ENCODE results near the gene ARID5B.

ARID5B gene

DNA sequence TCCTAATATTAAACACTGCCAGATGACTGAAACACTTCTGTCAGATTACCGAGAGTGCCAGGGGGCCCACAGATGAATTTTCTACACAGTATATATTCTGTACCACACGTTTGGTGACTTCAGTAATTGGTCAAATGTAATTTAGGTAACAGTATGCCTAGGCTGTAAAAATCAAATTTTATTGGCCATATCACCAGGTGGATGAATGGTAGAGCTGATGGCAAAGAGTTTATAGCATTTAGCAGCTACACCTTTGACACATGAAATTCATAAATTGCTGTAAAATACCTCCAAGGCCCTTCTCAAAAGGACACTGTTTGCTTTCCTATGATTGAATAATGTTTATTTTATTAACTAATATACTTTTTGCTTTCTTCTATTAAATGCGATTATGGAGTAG is 101.3 kb downstream of the ARID5B start:
- CTCF ChIA-PET: interaction anchor here (1.6 kb wide), 1 partner anchor 10 kb away, joined by 3 read pairs; no protein-coding TSS in a partner anchor
- H3K4me1 ChIP-seq (ENCODE audit: control extremely low read depth in 1 of 4, control insufficient read depth in 4 of 4, insufficient read depth in 4 of 4, low read length in 3 of 4): peaks cover 0 to 2% (median 0%) of the 10 kb centered on the region in 4 experiments

DNA sequence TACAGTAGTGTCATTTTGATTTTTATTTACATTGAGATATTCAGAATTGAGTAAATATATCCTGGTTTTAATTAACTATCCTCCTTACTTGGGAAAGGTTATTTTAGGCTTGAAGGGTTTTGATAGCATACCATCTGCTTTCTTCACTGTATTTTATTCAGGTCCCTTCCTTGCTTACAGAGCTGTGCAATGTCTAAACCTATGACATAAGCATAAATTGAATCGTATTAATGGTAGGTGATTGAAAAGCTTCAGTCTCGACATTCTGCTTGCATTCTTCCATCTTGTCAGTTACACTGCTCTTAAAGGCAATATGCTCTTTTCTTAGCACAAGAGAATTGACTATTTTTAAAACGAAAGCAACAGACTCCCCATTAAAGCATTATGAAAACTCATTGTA is 102.5 kb downstream of the ARID5B start:
- peaks cover 8 to 23% (median 15%) of the 10 kb centered on the region in 4 experiments for H3K36me3 ChIP-seq (ENCODE audit: control insufficient read depth in 4 of 4, insufficient read depth in 4 of 4, low read length in 3 of 4)
- peaks cover 0 to 2% (median 0%) of the 10 kb centered on the region in 4 experiments for H3K4me1 ChIP-seq (ENCODE audit: control extremely low read depth in 1 of 4, control insufficient read depth in 4 of 4, insufficient read depth in 4 of 4, low read length in 3 of 4)
- H3K4me3 ChIP-seq (ENCODE audit: control insufficient read depth in 1 of 7, extremely low read depth in 1 of 7, insufficient read depth in 4 of 7, low read depth in 2 of 7, low read length in 6 of 7): no peak overlapping the region
- no peak overlapping the region for H3K27ac ChIP-seq (ENCODE audit: insufficient read depth in 1 of 2, low read depth in 1 of 2, low read length in 2 of 2, poor library complexity in 1 of 2, severe bottlenecking in 2 of 2)
- ChIA-PET CTCF (interaction anchor here (0.6 to 1.6 kb wide), 2 partner anchors 11 to 15 kb away, joined by 3 read pairs; no protein-coding TSS in a partner anchor), POLR2A (no interaction called here)
- WGBS (ENCODE audit: insufficient coverage): no CpG with 5 or more reads among the region's 3 CpGs
- DNase-seq: no peak
- no peaks in the 10 kb centered on the region for H3K27me3 ChIP-seq (replicated peaks in 2 of 5; ENCODE audit: control insufficient read depth in 4 of 5, insufficient read depth in 5 of 5, low read length in 4 of 5)
- H3K9me3 ChIP-seq (ENCODE audit: control extremely low read depth in 1 of 5, control insufficient read depth in 4 of 5, insufficient read depth in 2 of 5, low read depth in 1 of 5, low read length in 4 of 5): no peaks in the 10 kb centered on the region

More for the DNA sequence above, 101.3 kb downstream of the ARID5B start:
- WGBS (ENCODE audit: insufficient coverage): no CpG with 5 or more reads among the region's 3 CpGs
- DNase-seq: no peak
- Histone ChIP-seq H3K9me3 (ENCODE audit: control extremely low read depth in 1 of 5, control insufficient read depth in 4 of 5, insufficient read depth in 2 of 5, low read depth in 1 of 5, low read length in 4 of 5) (no peaks in the 10 kb centered on the region), H3K4me3 (ENCODE audit: control insufficient read depth in 1 of 7, extremely low read depth in 1 of 7, insufficient read depth in 4 of 7, low read depth in 2 of 7, low read length in 6 of 7) (no peak overlapping the region), H3K27ac (ENCODE audit: insufficient read depth in 1 of 2, low read depth in 1 of 2, low read length in 2 of 2, poor library complexity in 1 of 2, severe bottlenecking in 2 of 2) (no peak overlapping the region), H3K36me3 (ENCODE audit: control insufficient read depth in 4 of 4, insufficient read depth in 4 of 4, low read length in 3 of 4) (peaks cover 12 to 27% (median 20%) of the 10 kb centered on the region in 4 experiments), H3K27me3 (replicated peaks in 2 of 5; ENCODE audit: control insufficient read depth in 4 of 5, insufficient read depth in 5 of 5, low read length in 4 of 5) (no peaks in the 10 kb centered on the region)
- POLR2A ChIA-PET: no interaction called here

DNA sequence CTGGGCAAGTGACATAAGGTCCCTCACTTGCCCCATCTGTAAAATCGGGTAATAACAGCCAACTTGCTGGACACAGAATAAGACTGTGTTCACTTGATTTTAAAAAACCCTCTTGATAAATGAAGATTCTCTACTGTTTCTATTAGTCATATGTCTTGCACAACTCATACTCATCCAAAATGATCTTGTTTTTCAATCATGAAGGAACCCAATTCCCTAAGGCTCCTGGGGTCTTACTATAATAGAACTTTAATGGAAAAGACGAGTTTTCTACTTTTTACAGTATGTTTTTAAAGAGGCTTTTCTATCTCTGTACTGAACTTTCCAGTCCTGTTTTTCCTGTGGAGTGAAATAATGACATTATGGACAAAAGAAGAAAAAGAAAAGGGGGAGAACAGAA is 103.8 kb downstream of the ARID5B start:
- Histone ChIP-seq H3K27me3 (replicated peaks in 2 of 5; ENCODE audit: control insufficient read depth in 4 of 5, insufficient read depth in 5 of 5, low read length in 4 of 5) (no peaks in the 10 kb centered on the region), H3K4me3 (ENCODE audit: control insufficient read depth in 1 of 7, extremely low read depth in 1 of 7, insufficient read depth in 4 of 7, low read depth in 2 of 7, low read length in 6 of 7) (no peak overlapping the region), H3K27ac (ENCODE audit: insufficient read depth in 1 of 2, low read depth in 1 of 2, low read length in 2 of 2, poor library complexity in 1 of 2, severe bottlenecking in 2 of 2) (no peak overlapping the region), H3K4me1 (ENCODE audit: control extremely low read depth in 1 of 4, control insufficient read depth in 4 of 4, insufficient read depth in 4 of 4, low read length in 3 of 4) (peaks cover 0 to 2% (median 0%) of the 10 kb centered on the region in 4 experiments), H3K9me3 (ENCODE audit: control extremely low read depth in 1 of 5, control insufficient read depth in 4 of 5, insufficient read depth in 2 of 5, low read depth in 1 of 5, low read length in 4 of 5) (no peaks in the 10 kb centered on the region), H3K36me3 (ENCODE audit: control insufficient read depth in 4 of 4, insufficient read depth in 4 of 4, low read length in 3 of 4) (peaks cover 8 to 22% (median 12%) of the 10 kb centered on the region in 4 experiments)
- 100% methylated on average over 1 of the region's 2 CpGs for WGBS (ENCODE audit: insufficient coverage)
- CTCF ChIA-PET: interaction anchor here (0.6 kb wide), 1 partner anchor 37 kb away, joined by 3 read pairs; no protein-coding TSS in a partner anchor
- no peak for DNase-seq
- POLR2A ChIA-PET: no interaction called here

DNA sequence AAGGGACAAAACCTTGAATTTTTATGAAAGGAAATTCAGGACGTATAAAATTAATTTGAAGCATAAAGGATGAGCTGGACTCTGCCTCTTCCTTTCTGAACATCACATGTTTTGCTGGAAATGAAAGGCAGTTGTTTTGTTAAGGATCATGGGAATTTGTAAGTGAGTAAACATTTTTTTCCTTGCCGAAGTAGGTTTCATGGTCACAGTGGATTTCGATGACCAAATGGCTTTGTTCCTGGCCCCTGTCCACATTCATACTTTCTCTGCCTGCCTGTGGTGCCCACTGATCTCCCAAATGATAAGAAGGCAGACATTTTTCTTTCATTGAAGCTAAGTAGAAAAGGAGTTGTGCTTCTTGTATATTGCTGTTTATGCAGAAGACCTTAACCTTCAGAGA is 104.2 kb downstream of the ARID5B start:
- Histone ChIP-seq H3K4me1 (ENCODE audit: control extremely low read depth in 1 of 4, control insufficient read depth in 4 of 4, insufficient read depth in 4 of 4, low read length in 3 of 4) (peaks cover 0 to 2% (median 0%) of the 10 kb centered on the region in 4 experiments), H3K9me3 (ENCODE audit: control extremely low read depth in 1 of 5, control insufficient read depth in 4 of 5, insufficient read depth in 2 of 5, low read depth in 1 of 5, low read length in 4 of 5) (no peaks in the 10 kb centered on the region), H3K4me3 (ENCODE audit: control insufficient read depth in 1 of 7, extremely low read depth in 1 of 7, insufficient read depth in 4 of 7, low read depth in 2 of 7, low read length in 6 of 7) (no peak overlapping the region), H3K27ac (ENCODE audit: insufficient read depth in 1 of 2, low read depth in 1 of 2, low read length in 2 of 2, poor library complexity in 1 of 2, severe bottlenecking in 2 of 2) (no peak overlapping the region), H3K36me3 (ENCODE audit: control insufficient read depth in 4 of 4, insufficient read depth in 4 of 4, low read length in 3 of 4) (peaks cover 11 to 23% (median 12%) of the 10 kb centered on the region in 4 experiments), H3K27me3 (replicated peaks in 2 of 5; ENCODE audit: control insufficient read depth in 4 of 5, insufficient read depth in 5 of 5, low read length in 4 of 5) (no peaks in the 10 kb centered on the region)
- no peak for DNase-seq
- ChIA-PET POLR2A (no interaction called here), CTCF (no interaction called here)
- 100% methylated on average over 3 of the region's 3 CpGs for WGBS (ENCODE audit: insufficient coverage)

DNA sequence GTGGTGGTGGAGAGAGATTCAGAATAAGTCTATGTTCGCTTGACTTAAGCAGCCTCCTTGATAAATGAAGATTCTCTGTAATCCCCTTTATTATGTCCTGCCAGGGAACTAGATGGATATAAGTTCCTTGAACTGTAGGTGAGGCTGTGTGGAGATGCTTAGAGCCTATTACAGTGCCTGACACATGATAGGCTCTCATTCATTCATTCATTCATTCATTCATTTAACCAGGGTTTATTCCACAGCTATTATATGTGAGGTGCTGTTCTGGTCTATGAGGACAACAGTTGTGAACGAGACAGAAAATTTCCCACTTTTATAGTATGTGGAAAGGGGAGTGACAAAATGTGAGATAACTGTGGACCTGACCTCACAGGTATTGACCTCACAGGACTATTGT is 105.6 kb downstream of the ARID5B start:
- POLR2A ChIA-PET: no interaction called here

DNA sequence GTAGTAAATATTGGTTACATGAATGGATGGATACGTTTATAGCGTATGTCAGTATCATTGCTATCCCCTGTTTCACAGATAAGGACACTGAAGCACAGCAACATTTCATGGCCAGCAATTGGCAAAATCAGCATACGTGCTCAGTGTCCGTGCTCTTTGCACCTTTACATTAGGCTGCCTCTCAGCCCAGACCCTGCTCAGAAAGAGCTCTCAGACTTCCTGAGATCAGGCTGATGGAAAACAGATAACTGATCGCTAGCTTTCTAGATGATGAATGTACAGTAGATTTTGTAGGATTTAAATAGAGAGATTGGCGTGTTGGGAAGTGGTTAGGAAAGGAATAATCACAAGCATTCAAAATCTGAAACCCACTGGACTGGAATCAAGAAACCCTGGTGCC is 106.7 kb downstream of the ARID5B start:
- Histone ChIP-seq H3K27ac (ENCODE audit: insufficient read depth in 1 of 2, low read depth in 1 of 2, low read length in 2 of 2, poor library complexity in 1 of 2, severe bottlenecking in 2 of 2) (no peak overlapping the region), H3K4me1 (ENCODE audit: control extremely low read depth in 1 of 4, control insufficient read depth in 4 of 4, insufficient read depth in 4 of 4, low read length in 3 of 4) (peaks cover 0 to 2% (median 0%) of the 10 kb centered on the region in 4 experiments), H3K27me3 (replicated peaks in 2 of 5; ENCODE audit: control insufficient read depth in 4 of 5, insufficient read depth in 5 of 5, low read length in 4 of 5) (no peaks in the 10 kb centered on the region), H3K9me3 (ENCODE audit: control extremely low read depth in 1 of 5, control insufficient read depth in 4 of 5, insufficient read depth in 2 of 5, low read depth in 1 of 5, low read length in 4 of 5) (no peaks in the 10 kb centered on the region), H3K4me3 (ENCODE audit: control insufficient read depth in 1 of 7, extremely low read depth in 1 of 7, insufficient read depth in 4 of 7, low read depth in 2 of 7, low read length in 6 of 7) (no peak overlapping the region), H3K36me3 (ENCODE audit: control insufficient read depth in 4 of 4, insufficient read depth in 4 of 4, low read length in 3 of 4) (peaks cover 4 to 29% (median 18%) of the 10 kb centered on the region in 4 experiments)
- ChIA-PET POLR2A (no interaction called here), CTCF (no interaction called here)
- DNase-seq: no peak
- 92% methylated on average over 3 of the region's 6 CpGs for WGBS (ENCODE audit: insufficient coverage)

More for the DNA sequence above, 105.6 kb downstream of the ARID5B start:
- H3K27me3 ChIP-seq (replicated peaks in 2 of 5; ENCODE audit: control insufficient read depth in 4 of 5, insufficient read depth in 5 of 5, low read length in 4 of 5): no peaks in the 10 kb centered on the region
- no peaks in the 10 kb centered on the region for H3K9me3 ChIP-seq (ENCODE audit: control extremely low read depth in 1 of 5, control insufficient read depth in 4 of 5, insufficient read depth in 2 of 5, low read depth in 1 of 5, low read length in 4 of 5)
- H3K27ac ChIP-seq (ENCODE audit: insufficient read depth in 1 of 2, low read depth in 1 of 2, low read length in 2 of 2, poor library complexity in 1 of 2, severe bottlenecking in 2 of 2): no peak overlapping the region
- H3K4me1 ChIP-seq (ENCODE audit: control extremely low read depth in 1 of 4, control insufficient read depth in 4 of 4, insufficient read depth in 4 of 4, low read length in 3 of 4): peaks cover 0 to 2% (median 0%) of the 10 kb centered on the region in 4 experiments
- CTCF ChIA-PET: interaction anchor here (1.1 to 1.4 kb wide), 2 partner anchors 8 to 36 kb away, joined by 3 read pairs; no protein-coding TSS in a partner anchor
- no peak for DNase-seq
- 100% methylated on average over 1 of the region's 2 CpGs for WGBS (ENCODE audit: insufficient coverage)
- peaks cover 4 to 23% (median 13%) of the 10 kb centered on the region in 4 experiments for H3K36me3 ChIP-seq (ENCODE audit: control insufficient read depth in 4 of 4, insufficient read depth in 4 of 4, low read length in 3 of 4)
- H3K4me3 ChIP-seq (ENCODE audit: control insufficient read depth in 1 of 7, extremely low read depth in 1 of 7, insufficient read depth in 4 of 7, low read depth in 2 of 7, low read length in 6 of 7): no peak overlapping the region

DNA sequence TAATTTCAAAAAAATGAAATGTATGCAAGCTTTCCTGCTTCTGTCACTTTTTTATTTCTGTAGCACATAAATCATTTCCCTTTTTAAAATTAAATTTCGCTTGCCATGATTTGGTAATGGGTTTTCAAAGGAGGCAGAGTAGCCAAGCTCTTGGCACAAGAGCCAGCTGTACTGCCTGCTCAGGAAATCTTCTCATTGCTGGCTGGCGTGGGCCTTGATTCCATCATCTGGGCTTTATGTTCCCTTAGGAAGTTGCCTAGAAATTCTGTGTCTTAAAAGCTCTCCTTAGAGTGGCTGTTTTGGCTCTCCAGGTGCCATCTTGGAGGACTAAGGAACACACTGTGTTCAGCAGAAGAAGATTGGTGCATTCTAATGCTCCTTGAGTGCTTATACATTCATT is 107.4 kb downstream of the ARID5B start:
- POLR2A ChIA-PET: no interaction called here
- CTCF ChIA-PET: interaction anchor here (1.0 kb wide), 1 partner anchor 39 kb away, joined by 3 read pairs; no protein-coding TSS in a partner anchor

More for the DNA sequence above, 107.4 kb downstream of the ARID5B start:
- DNase-seq: no peak
- no peaks in the 10 kb centered on the region for H3K27me3 ChIP-seq (replicated peaks in 2 of 5; ENCODE audit: control insufficient read depth in 4 of 5, insufficient read depth in 5 of 5, low read length in 4 of 5)
- no peak overlapping the region for H3K4me3 ChIP-seq (ENCODE audit: control insufficient read depth in 1 of 7, extremely low read depth in 1 of 7, insufficient read depth in 4 of 7, low read depth in 2 of 7, low read length in 6 of 7)
- H3K36me3 ChIP-seq (ENCODE audit: control insufficient read depth in 4 of 4, insufficient read depth in 4 of 4, low read length in 3 of 4): peaks cover 4 to 29% (median 18%) of the 10 kb centered on the region in 4 experiments
- WGBS (ENCODE audit: insufficient coverage): 85% methylated on average over 2 of the region's 2 CpGs
- H3K27ac ChIP-seq (ENCODE audit: insufficient read depth in 1 of 2, low read depth in 1 of 2, low read length in 2 of 2, poor library complexity in 1 of 2, severe bottlenecking in 2 of 2): no peak overlapping the region
- peaks cover 0 to under 1% (median 0%) of the 10 kb centered on the region in 4 experiments for H3K4me1 ChIP-seq (ENCODE audit: control extremely low read depth in 1 of 4, control insufficient read depth in 4 of 4, insufficient read depth in 4 of 4, low read length in 3 of 4)
- no peaks in the 10 kb centered on the region for H3K9me3 ChIP-seq (ENCODE audit: control extremely low read depth in 1 of 5, control insufficient read depth in 4 of 5, insufficient read depth in 2 of 5, low read depth in 1 of 5, low read length in 4 of 5)
